Mammary epithelial cell (primary cell): ENCODE data around the gene ING5.

Experiments
- EZH2 ChIP-seq: IDR thresholded peaks from 2 replicates; pipeline ENCODE4 v1.6.1; 2012; ENCODE audit warnings: low read length, inconsistent platforms, borderline replicate concordance
- TF ChIP-seq, protein P1 (sequence below), 2 donors: IDR thresholded peaks in 1 of 2; conservative IDR thresholded peaks in 1 of 2; 2 replicates each; pipeline ENCODE4 v1.5.1; 2011 to 2012; ENCODE audit warnings: inconsistent platforms in 2 of 2, low read length in 2 of 2, mild to moderate bottlenecking in 2 of 2, control low read depth in 1 of 2, low read depth in 1 of 2; ENCODE audit not compliant: insufficient read depth in 1 of 2; ENCODE audit errors: extremely low read depth in 1 of 2

GRCh38 chr2:241703032-241703604, 1.3 kb downstream of the ING5 start:
- TF ChIP-seq, protein P1, sequence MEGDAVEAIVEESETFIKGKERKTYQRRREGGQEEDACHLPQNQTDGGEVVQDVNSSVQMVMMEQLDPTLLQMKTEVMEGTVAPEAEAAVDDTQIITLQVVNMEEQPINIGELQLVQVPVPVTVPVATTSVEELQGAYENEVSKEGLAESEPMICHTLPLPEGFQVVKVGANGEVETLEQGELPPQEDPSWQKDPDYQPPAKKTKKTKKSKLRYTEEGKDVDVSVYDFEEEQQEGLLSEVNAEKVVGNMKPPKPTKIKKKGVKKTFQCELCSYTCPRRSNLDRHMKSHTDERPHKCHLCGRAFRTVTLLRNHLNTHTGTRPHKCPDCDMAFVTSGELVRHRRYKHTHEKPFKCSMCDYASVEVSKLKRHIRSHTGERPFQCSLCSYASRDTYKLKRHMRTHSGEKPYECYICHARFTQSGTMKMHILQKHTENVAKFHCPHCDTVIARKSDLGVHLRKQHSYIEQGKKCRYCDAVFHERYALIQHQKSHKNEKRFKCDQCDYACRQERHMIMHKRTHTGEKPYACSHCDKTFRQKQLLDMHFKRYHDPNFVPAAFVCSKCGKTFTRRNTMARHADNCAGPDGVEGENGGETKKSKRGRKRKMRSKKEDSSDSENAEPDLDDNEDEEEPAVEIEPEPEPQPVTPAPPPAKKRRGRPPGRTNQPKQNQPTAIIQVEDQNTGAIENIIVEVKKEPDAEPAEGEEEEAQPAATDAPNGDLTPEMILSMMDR (conservative IDR thresholded peaks at IDR 0.05 in 1 of 2, IDR thresholded peaks at IDR 0.05 in 1 of 2; ENCODE audit: extremely low read depth in 1 of 2, insufficient read depth in 1 of 2, low read depth in 1 of 2, low read length in 2 of 2) = no peak
- no peak for TF ChIP-seq EZH2
